GDM1 (cell line): ENCODE data around the gene DEDD2.

Experiments
- DNase-seq: peaks from one replicate; lab custom pipeline; 2025; lab: John Stamatoyannopoulos, UW

The DEDD2 gene

DNA sequence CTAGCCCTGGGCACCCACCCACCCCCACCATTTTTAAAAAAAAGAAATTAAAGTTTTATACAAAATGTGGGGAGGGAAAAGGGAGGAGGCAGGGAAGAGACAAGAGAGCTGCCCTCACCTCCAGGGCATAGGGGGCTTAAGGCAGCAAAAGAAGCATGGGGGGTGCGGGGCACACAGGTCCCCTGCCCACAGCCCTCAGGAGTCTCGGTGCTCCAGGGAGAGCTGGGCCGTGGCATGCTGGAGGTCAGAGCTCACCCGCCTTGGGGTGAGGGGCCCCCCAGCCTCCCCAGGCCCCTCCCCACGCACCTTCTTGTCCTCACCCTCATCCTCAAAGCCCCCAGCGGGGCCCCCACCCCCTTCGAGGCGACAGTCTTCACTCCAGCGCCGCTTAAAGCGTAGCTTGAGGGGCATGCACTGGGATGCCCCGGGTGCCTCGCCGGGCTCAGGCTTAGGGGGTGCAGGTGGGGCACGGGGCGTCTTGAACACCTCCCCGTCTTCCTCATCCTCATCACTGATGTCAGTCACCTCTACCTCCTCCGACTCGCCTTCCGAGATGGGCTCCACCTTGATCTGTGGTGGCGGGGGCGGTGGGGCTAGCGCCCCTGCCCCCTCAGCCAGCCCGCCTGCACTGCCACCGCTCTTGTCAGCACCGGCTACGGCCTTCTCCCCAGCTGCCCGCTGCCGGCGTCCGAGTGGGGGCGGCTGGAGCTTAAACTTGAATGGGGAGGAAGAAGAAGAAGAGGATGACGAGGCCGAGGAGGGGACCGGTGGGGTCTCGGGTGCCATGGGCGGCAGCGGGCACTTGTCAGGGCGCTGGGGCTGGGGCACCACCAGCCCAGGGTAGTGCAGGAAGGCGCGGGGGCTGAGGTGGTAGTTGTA is 31.0 kb upstream of the DEDD2 start:
- DNase-seq = no peak

DNA sequence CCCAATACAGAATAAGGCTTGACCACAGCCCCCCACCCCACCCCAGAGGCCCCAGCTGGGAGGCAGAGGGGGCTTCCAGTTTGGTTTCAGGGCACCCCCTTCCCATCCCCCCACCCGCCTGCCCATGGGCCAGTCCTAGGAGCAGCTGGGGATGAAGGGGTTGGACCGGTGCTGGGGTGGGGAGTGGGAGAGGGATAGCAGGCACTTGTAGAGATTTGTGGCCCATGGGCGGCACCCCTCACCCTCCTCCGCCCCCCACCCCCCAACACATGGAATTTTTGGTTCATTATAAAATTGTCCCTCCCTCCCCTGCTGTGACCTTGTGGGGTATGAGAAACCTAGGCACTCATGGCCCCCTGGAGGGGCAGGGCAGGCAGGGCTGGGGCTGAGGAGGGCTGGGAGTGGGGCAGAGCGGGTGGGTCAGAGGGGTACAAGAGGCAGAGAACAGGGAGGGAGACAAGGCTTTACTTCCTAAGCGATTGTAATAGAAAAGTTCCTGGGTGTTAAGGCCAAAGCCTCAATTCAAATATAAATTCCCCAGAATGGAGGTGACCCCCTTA is 30.2 kb upstream of the DEDD2 start:
- DNase-seq = no peak

DNA sequence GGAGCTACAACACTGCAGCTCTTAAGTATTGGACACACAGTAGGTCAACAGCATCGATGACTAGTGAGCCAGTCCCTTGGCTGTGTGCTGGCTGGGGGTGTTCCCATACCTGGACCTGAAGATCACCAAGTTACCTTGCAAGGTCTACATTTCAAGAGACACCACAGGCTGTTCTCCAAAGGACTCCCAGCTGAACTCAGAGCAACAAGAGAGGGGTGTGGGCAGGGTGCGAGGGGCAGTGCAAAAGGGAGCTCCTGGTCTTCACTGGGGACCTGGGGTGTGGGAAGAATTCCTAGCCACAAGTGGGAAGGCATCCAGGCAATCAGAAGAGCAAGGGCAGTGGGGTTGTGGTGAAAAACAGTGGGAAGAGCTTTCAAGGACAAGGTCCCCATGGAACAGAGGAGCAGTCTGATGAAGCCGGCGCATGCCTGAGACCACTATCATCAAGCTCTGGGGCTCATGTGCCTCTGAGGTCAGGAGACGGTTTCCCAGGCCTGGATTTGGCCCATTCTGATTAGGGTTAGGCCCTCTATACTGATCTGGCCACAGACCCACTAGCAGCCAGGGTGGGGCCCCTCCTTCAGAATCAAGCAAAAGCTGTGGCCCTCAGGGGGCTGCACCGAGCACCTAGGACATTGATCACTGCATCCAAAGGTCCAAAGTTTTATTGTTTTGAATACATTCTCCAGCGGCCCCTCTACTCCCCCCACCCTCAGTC is 29.6 kb upstream of the DEDD2 start:
- no peak for DNase-seq

DNA sequence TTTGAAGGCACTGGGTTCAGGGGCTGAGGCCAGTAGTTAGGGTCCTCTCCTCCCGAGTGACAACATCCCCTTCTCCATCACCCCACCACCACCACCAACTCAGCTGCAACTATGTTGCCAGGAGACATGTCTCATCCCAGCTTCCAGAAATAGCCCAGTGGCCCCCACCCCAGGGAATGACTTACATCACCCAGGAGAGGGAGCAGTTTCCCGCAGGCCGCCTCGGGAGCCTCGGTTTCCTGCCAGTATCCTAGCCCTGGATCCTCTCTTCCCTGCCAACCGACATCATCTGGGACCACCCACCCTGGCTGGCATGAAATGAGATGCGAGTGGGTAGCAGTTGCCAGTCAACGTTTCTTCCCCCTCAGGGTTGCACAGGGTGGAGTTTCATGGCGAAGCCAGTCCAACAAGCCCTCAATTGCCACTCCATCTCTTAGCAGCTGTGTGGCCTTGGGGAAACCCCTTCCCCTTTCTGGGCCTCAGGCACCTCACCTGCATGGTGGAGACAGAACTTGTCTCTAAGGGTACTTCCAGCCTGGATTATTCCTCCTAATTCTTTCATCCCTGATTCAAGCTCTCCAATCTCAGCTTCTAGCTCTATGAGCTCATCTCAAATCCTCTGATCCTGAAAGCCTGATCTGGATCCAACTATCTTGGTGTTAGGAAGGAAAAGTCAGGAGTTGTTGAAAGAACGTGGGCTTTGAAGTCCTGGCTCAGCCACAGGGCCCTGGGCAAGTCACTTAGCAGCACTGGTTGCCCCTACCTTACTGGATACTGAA is 28.9 kb upstream of the DEDD2 start:
- DNase-seq = no peak

DNA sequence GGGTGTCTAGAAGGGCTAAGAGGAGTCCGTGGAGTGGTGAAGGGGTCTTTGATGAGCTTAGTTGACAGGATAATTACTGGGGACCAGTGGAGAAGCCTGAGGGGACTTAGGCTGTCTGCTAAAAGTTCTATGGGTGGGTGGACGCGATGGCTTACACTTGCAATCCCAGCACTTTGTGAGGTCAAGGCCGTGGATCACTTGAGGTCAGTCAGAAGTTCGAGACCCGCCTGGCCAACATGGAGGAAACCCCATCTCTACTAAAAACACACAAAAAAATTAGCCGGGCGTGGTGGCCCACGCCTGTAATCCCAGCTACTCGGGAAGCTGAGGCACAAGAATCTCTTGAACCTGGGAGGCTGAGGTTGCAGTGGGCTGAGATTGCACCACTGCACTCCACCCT is 27.8 kb upstream of the DEDD2 start:
- DNase-seq = no peak

DNA sequence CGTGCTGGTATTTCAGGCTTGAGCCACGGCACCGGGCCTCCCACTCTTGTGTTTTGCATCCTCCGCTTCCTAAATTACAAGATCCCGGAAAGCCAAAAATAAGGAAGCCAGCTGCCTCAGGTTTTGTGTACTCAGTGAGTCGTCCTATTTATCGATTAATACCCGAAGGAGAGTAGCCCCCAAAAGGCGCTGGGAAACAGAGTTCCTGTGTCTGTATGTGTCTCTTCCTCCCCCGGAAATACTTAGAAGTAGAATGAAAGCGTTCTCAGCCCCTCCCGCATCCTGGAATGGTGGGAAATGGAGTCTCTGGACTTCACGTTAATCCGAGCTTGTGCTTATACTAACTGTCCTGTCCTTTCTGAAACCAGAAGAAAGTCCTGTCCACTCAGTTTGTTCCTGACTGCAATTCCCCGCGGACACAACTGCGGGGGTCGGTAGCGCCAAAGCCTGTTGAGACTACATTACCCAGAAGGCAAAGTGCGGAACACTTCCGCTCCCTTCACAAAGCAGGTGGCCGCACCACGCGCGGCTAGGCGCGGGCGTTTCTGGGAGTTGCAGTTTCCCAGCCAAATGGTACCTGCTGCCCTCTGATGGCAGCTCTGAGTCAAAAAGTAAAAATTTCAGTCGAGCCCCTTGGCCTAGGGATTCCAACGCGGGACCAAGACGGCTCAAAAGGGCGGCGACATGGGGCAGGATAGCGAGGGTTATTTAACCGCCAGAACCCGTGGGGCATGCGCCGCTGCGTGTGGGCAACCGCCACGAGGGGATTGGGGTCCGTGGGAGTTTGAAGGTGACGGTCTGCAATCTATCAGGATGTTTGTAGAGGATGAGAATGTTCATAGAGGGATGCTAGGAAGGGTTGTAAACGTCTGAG is 27.1 kb upstream of the DEDD2 start:
- DNase-seq = peak; percentile 85

DNA sequence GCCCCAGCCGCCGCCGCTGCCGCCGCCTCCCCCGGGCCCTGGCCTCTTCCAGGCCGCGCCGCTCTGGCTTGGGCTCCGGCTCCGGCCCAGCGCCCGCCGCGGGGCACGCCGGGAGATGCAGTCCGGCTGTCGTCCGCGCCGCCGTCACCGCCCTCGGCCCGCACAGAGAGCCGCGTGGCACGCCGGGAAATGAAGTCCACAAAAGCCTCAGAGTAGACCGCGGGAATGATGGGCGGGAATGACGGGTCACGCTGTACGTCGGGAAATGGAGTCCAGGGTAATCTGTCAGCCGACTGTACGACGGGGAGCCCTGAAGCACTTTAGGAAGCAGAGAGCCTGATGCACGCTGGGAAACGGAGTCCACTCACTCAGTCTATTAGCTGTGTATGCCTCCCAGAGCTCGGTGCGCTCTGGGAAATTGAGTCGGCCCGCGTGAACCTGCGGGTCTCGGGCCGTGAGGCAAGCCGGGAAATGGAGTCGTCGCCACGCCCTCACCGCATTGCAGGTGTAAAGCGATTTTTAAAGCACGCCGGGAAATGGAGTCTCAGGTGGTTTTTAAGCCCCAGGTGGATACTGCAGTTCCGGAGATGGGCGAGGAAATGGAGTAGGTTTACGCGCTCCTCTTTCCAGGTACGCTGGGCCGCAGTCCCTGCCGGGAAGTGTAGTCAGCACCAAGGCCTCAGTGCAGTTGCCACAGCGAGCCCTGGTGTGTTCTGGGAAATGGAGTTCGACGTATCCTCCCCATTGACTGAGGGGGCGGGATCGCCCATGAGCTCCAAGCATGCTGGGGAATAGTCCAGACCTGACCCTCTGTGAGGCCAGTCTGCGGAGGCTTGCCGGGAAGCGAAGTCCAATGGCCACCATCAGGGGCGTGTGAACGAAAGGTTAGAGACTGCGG is 25.3 kb upstream of the DEDD2 start, which contains the start of gene GSK3A:
GSK3A (minus strand) TSS at position 91 of the 898 bp plus-strand sequence. CDS start 137 bp downstream, outside the sequence.
- DNase-seq = peak; percentile 98

DNA sequence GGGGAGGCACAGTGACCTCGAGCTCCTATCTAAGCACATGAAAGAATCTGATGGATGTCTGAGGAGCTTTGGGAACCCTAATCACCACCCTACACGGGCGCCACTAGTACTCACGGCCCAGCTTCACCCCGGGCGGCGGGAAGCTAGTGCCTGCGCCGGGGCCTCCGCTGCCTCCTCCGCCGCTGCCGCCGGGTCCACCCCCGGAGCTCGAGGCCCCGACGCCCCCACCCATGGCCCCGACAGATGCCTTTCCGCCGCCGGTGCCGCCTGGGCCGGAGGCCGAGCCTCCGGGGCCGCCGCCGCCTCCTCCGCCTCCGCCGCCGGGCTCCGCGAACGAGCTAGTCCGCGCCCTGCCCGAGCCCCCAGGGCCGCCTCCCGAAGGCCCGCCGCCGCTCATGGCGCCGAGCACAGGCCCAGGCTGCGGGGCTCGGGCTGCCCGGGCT is 24.6 kb upstream of the DEDD2 start:
- DNase-seq = no peak

DNA sequence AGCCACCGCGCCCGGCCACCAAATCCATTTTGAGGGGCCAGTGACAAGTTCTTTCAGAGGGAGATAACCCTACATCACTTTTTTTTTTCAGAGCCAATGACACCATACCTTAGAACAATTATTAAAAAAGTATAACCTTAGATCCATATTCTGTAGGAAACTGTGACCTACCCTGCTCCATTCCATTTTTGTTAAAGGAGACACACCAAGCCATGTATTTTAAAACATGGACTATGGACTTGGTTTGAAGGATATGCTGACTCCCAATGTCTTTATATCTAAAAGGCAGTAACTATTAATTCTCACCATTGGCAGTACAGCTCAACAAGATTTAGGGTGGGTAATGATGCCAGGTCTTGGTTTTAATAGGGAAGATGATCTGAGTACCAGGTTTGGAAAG is 23.8 kb upstream of the DEDD2 start:
- DNase-seq = no peak

DNA sequence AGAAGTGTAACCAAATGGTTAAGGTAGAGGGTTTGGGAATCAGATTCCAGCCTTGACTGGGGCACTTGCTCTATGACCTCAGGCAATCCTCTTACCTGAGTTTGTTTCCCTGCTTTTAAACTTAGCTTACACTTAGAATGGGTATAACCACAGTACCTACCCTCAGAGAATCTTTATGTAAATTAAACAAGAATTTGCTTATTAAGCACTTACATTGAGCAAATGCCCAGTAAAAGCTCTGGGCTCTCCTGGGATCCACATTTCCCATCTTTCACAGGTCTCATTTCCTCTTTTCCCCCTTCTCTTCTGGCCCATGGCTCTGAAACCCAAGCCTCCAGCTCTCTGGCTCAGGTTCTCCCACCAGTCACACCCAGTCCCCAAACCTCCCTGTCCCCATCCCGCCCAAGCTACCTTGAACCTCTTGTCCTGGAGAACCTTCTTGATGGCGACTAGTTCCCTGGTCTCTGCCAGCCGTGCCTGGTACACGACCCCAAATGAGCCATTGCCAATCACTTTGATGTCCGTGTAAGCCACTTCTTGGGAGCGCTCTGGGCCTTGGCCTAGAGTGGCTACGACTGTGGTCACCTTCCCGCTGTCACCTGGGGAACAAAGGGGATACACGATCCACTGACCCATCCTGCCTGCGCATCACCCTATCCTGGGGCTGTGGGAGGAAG is 22.2 kb upstream of the DEDD2 start:
- no peak for DNase-seq

DNA sequence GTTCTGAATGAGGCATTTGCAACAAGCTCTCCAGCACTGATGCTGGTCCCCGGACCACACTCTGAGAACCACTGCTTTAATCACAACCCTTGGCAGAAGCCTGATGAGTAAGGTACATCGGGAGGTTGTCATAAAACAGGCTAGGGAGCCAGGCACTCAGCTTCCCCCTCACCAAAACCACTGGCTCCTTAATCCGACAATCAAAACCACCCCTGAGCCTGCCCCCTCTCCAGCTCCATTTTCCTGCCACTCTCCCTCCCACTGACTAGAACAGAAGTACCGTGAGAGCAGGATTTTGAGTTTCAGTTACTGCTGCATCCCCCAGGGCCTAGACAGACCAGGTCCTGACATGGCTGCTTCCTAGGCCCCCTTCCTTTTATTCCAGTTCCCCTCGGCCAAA is 17.7 kb upstream of the DEDD2 start:
- no peak for DNase-seq

DNA sequence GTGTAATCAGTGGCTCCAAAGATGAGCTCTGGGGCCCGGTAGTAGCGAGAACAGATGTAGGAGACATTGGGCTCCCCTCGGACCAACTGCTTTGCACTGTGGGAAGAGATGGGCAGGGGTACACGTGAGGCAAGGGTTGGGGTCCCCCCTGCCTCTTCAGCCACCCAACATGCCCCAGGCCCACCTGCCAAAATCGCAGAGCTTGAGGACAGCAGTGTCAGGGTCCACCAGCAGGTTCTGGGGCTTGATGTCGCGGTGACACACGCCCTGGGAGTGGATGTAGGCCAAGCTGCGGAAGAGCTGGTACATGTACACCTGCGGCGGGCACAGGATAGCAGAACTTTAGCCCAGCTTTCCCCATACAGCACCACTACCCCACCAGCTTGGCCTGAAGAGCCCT is 16.9 kb upstream of the DEDD2 start:
- no peak for DNase-seq

DNA sequence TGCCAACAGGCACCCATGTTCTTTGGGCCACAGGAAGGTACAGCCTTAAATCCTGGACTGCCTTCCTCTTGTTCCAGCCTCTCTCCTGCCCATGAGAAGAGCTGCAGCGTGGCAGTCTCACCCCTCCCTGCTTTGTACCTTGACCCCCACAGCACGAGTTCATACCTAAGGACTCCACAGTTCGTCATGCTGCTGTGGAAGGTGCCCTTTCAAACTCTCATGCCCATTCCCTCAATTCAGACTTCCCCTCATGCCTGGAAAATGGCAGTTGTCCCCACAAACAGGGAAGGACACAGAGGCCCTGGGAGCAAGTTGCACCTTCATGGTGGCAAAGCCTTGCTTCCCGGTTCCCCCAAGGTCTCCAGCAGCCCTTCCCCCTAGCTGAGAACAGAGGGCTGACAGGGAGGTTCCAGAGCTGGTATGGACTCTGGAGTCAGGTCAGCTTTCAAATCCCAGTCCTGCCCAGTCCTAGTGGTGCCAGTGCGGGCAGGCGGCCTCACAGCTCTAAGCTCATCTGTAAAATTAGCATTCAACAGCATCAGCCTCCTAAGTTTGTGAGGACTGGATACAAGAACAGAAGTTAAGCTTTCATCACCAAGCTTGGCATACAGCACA is 16.3 kb upstream of the DEDD2 start:
- DNase-seq = no peak

DNA sequence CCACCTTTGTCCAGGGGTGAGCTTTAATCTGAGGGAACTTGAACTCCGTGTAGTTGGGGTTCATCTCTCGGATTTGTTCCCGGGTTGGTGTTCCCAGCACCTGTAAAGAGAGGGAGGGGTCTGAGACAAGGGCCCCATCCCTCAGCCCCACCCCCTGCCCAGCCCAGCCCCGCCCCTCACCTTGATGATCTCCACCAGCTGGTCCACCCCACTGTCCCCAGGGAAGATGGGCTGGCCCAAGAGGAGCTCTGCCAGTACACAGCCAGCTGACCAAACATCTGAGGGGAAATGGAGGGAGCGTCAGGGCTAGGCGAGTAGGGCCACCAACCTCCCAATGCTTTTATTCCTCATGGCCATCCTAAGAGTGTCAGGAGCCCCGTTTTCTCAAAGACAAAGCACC is 15.6 kb upstream of the DEDD2 start:
- no peak for DNase-seq

DNA sequence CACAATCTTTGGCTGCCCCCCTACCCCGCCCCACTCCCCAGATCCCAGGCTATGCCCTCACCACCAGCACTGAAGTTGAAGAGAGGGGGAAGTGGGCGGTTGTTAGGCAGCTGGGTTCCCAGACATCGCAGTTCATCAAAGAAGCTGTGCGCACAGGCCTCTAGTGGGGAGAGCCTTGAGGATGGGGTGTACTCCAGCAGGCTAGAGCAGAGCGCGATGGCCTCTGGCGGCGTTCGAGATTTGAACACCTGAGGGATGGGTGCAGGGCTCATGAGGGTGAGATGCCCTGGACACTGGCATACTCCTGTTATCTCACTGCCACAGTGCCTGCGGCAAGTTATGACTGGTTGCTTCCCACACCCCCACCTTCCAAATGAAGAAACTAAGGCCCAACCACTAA is 15.0 kb upstream of the DEDD2 start:
- DNase-seq = no peak

DNA sequence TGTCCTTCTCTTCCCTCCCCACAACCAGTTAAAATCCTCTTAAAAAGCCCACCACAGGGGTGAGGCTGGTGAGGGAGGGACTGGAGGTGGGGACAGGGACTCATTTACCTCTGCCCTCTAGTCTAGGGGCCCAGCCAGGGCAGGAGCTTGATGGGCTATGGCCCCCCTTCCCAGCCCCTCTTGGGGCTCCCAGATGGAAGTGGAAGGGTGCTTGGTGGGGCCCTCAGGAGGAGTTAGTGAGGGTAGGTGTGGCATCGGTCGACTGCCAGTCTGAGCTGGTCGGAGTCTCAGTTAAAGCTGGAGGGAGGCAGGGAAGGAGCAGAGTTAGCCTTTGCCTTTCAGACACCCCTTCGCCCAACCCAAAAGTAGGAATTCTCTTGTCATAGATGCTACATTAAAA is 13.1 kb upstream of the DEDD2 start:
- no peak for DNase-seq

DNA sequence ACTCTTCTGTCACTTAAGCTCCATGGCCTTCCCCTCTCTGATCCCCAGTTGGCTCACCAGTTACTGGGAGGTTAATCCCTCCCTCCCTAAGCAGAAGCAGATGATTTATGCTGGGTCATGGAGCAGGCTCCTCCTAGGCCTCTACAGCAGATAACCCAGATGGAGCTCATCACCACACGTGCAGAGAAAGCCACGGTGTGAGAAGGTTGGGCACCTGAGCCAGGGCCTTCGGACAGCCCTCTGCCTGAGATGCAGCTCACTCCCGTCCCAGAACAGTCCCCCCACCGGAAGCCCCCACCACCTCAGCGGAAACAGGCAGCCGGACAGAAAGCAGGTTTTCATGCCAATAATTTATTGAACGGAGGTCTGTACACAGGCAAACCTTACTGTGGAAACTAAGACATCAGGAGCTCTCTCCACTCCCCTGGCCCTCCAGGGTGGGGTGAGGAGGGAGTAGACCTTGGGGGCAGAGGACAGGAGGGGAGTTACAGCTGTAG is 12.4 kb upstream of the DEDD2 start:
- no peak for DNase-seq

DNA sequence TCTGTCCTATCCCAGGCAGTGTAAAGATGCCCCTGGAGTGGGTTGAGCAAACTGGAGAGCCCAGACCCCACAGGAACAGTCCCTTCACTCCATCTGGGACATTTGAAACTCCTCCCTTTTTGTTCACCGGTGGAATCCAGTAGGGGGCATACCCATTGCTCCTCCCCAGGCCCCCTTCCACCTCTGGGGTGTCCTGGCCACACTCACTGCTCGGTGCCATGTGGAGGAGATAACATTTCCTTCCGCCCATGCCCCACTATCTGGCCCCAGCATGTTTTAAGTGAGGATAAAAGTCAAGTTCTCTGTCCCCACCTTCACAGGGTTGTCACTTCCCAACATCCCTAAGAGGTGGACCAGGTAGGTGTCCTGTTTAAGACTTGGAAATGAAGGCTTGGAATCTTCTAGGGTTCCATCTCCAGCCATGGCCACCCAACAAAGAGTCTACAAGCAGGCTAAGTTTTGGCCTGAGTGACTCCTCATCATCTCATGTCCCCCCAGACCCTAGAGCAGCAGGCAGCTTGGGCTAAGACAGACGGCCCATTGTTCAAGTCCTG is 11.9 kb upstream of the DEDD2 start:
- no peak for DNase-seq

DNA sequence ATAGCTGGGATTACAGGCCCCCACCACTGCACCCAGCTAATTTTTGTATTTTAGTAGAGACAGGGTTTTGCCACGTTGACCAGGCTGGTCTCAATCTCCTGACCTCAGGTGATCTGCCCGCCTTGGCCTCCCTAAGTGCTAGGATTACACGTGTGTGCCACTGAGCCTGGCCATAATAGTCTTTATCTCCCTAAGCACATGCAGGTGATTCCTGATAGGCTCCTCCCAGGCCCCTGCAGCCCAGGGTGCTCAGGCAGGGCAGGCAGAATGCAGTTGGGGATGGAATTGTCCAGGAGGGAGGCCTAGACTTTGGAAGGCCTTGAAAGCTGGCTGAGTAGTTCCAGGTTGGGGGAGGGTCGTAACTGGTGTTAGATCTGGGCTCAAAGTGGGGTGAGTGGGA is 11.2 kb upstream of the DEDD2 start:
- DNase-seq = no peak
